Measurements from ENCODE around the gene CACNA2D3. TPM values are rescaled to one million over a fixed set of nuclear protein-coding genes. Genes with fewer than 3 reads are reported as not detected.

Gene CACNA2D3
- polyA plus RNA-seq, 3 donors = 8.3 to 21.5 (median 10.4) TPM

DNA sequence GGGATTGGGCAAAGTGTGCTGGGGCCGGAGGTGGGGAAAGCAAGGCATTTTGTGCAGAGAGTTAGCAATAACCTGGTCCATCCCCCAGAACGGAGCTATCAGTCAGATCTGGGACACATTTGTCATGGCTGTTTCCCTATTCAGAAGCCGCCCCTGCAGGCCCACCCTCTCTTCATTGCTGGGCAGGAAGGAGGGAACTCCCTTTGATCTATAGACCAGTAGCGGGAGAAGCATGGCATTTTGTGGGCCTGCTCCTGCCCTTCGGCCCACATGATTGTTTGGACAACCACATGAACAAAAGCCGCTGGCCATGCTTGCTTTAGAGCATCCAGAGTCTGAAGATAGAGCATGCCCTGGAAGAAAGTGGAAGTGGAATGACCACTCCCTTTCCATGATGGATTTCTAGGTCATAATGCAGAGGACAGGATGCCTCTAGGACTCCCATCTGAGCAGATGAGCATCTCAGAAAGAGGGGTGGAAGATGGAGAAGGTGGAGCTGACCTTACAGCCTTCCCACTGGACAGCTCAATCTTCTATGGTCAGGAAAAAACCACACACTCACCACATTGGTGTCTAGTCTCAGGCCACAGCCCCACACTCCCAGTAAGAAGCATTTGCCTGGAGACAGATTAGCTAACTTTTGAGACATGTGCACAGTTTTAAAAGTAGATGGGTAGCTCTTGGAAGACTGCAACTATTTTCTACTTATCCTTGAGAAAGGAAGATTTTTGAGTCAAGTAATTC lies 817.4 kb downstream of the CACNA2D3 start:
- no peak overlapping the region for H3K4me3 Mint-ChIP-seq
- Histone ChIP-seq H3K27me3 (ENCODE audit: control insufficient read depth in 2 of 2, insufficient read depth in 2 of 2, low read length in 2 of 2) (peaks cover 6 to 7% of the 10 kb centered on the region in 2 donors), H3K9ac (ENCODE audit: insufficient read depth, low read length, poor library complexity, severe bottlenecking) (no peak overlapping the region), H3K4me3 (replicated peaks in 1 of 3; ENCODE audit: low read depth in 2 of 3, low read length in 3 of 3) (no peak overlapping the region), H4K20me1 (ENCODE audit: insufficient read depth, low read length) (no peaks in the 10 kb centered on the region), H3K27ac (ENCODE audit: low read depth in 1 of 2, low read length in 2 of 2) (no peak overlapping the region), H3K9me3 (replicated peaks in 1 of 2; ENCODE audit: control insufficient read depth in 1 of 2, insufficient read depth in 1 of 2, low read length in 2 of 2) (no peaks in the 10 kb centered on the region), H3K4me2 (replicated peaks; ENCODE audit: extremely low read depth, low read length, poor library complexity, severe bottlenecking) (no peak overlapping the region), H2AFZ (ENCODE audit: insufficient read depth, low read depth, low read length, poor library complexity, severe bottlenecking) (no peak overlapping the region), H3K4me1 (ENCODE audit: control insufficient read depth in 1 of 2, insufficient read depth in 2 of 2, low read length in 2 of 2) (no peaks in the 10 kb centered on the region), H3K36me3 (replicated peaks in 1 of 2; ENCODE audit: control insufficient read depth in 1 of 2, insufficient read depth in 2 of 2, low read length in 2 of 2) (no peaks in the 10 kb centered on the region), H3K79me2 (ENCODE audit: insufficient read depth, low read length) (no peaks in the 10 kb centered on the region)
- H3K9me3 Mint-ChIP-seq = peaks cover 0 to 1% (median 0%) of the 10 kb centered on the region in 7 donors
- no peaks in the 10 kb centered on the region for H3K36me3 Mint-ChIP-seq
- H3K27me3 Mint-ChIP-seq (ENCODE audit: low read depth in 3 of 3) = peaks cover 1 to 19% (median 7%) of the 10 kb centered on the region in 3 donors
- H3K4me1 Mint-ChIP-seq = peaks cover 4% of the 10 kb centered on the region
- TF ChIP-seq, protein P1, sequence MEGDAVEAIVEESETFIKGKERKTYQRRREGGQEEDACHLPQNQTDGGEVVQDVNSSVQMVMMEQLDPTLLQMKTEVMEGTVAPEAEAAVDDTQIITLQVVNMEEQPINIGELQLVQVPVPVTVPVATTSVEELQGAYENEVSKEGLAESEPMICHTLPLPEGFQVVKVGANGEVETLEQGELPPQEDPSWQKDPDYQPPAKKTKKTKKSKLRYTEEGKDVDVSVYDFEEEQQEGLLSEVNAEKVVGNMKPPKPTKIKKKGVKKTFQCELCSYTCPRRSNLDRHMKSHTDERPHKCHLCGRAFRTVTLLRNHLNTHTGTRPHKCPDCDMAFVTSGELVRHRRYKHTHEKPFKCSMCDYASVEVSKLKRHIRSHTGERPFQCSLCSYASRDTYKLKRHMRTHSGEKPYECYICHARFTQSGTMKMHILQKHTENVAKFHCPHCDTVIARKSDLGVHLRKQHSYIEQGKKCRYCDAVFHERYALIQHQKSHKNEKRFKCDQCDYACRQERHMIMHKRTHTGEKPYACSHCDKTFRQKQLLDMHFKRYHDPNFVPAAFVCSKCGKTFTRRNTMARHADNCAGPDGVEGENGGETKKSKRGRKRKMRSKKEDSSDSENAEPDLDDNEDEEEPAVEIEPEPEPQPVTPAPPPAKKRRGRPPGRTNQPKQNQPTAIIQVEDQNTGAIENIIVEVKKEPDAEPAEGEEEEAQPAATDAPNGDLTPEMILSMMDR (IDR thresholded peaks at IDR 0.05) = no peak
- peak overlapping the region in 1 of 7 donors; percentile 55 for H3K27ac Mint-ChIP-seq
- 67% methylated on average over 3 of the region's 6 CpGs for WGBS (ENCODE audit: insufficient coverage)
- intact Hi-C loops (cut with micrococcal nuclease) = no loop called here
- DNase-seq = no peak

DNA sequence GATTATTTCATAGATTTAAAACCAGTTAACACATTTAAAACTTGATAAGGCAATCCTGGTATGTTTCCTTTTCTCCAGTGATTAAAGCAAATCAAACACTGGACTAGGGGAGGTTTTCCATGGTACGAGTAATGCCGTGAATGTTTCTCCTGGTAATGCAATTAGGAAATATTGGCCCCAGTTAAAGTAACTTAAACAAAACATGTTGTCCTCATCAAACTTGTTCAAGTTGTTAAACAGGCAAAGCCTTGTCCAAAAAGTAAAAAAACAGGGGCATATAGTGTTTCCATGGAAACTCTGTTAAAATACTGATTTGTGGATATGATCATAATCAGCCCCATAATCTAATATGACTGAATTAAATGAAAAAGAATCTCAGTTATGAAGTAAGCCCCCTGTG lies 818.6 kb downstream of the CACNA2D3 start:
- H3K9me3 ChIP-seq (replicated peaks in 1 of 2; ENCODE audit: control insufficient read depth in 1 of 2, insufficient read depth in 1 of 2, low read length in 2 of 2) = no peaks in the 10 kb centered on the region
- H3K4me1 ChIP-seq (ENCODE audit: control insufficient read depth in 1 of 2, insufficient read depth in 2 of 2, low read length in 2 of 2) = no peaks in the 10 kb centered on the region
- H3K27ac ChIP-seq (ENCODE audit: low read depth in 1 of 2, low read length in 2 of 2) = no peak overlapping the region
- H3K27me3 ChIP-seq (ENCODE audit: control insufficient read depth in 2 of 2, insufficient read depth in 2 of 2, low read length in 2 of 2) = peaks cover 6 to 7% of the 10 kb centered on the region in 2 donors
- Mint-ChIP-seq H3K27ac (no peak overlapping the region), H3K9me3 (peaks cover 0 to 2% (median 0%) of the 10 kb centered on the region in 7 donors), H3K27me3 (ENCODE audit: low read depth in 3 of 3) (peaks cover 3 to 16% (median 8%) of the 10 kb centered on the region in 3 donors), H3K4me3 (no peak overlapping the region), H3K36me3 (no peaks in the 10 kb centered on the region), H3K4me1 (peaks cover 4% of the 10 kb centered on the region)
- TF ChIP-seq, protein P1 (IDR thresholded peaks at IDR 0.05) = no peak
- intact Hi-C loops (cut with micrococcal nuclease) = no loop called here
- DNase-seq = no peak
- no peak overlapping the region for H3K4me2 ChIP-seq (replicated peaks; ENCODE audit: extremely low read depth, low read length, poor library complexity, severe bottlenecking)
- H3K36me3 ChIP-seq (replicated peaks in 1 of 2; ENCODE audit: control insufficient read depth in 1 of 2, insufficient read depth in 2 of 2, low read length in 2 of 2) = no peaks in the 10 kb centered on the region
- no peaks in the 10 kb centered on the region for H4K20me1 ChIP-seq (ENCODE audit: insufficient read depth, low read length)
- no peak overlapping the region for H3K9ac ChIP-seq (ENCODE audit: insufficient read depth, low read length, poor library complexity, severe bottlenecking)
- no CpG with 5 or more reads among the region's 2 CpGs for WGBS (ENCODE audit: insufficient coverage)
- H3K4me3 ChIP-seq (replicated peaks in 1 of 3; ENCODE audit: low read depth in 2 of 3, low read length in 3 of 3) = no peak overlapping the region
- H3K79me2 ChIP-seq (ENCODE audit: insufficient read depth, low read length) = no peaks in the 10 kb centered on the region
- H2AFZ ChIP-seq (ENCODE audit: insufficient read depth, low read depth, low read length, poor library complexity, severe bottlenecking) = no peak overlapping the region

Data from CD14-positive monocyte (primary cell).